SK-N-DZ (cell line): ENCODE measurements around the gene SKIC2.
"Not testable (repeated sequence)": the region's sequence is repeated elsewhere in the genome, so short reads cannot be mapped to it uniquely, and the experiment has no call there.

Experiments used
- DNase-seq: peaks from one replicate; pipeline ENCODE4 v3.0.0-alpha.2; 2015; ENCODE audit warnings: low spot score
- small RNA-seq, 2 experiments: library from RNA; depleted of rRNA; stranded (forward); fragments of <200 nt; gene quantifications; one replicate each; pipeline ENCODE3, GENCODE V24; 2014

Gene SKIC2

GRCh38 chr6:32003301-32003700 lies 44.3 kb downstream of the SKIC2 start:
- DNase-seq: not testable (repeated sequence)

GRCh38 chr6:32004393-32004792 lies 45.4 kb downstream of the SKIC2 start:
- DNase-seq: not testable (repeated sequence)

- not testable (repeated sequence) for DNase-seq
Measured at GRCh38 chr6:32004864-32005537, 46.0 kb downstream of the SKIC2 start.

- not testable (repeated sequence) for DNase-seq
Measured at GRCh38 chr6:32005538-32005880, 46.5 kb downstream of the SKIC2 start.

GRCh38 chr6:32005991-32006529 lies 47.1 kb downstream of the SKIC2 start:
- DNase-seq: not testable (repeated sequence)

- not testable (repeated sequence) for DNase-seq
Measured at GRCh38 chr6:32007086-32007485, 48.1 kb downstream of the SKIC2 start.

GRCh38 chr6:32008037-32008436 lies 49.1 kb downstream of the SKIC2 start:
- not testable (repeated sequence) for DNase-seq

GRCh38 chr6:32008616-32009015 lies 49.6 kb downstream of the SKIC2 start:
- not testable (repeated sequence) for DNase-seq

- DNase-seq: not testable (repeated sequence)
Measured at GRCh38 chr6:32009537-32009936, 50.6 kb downstream of the SKIC2 start.

GRCh38 chr6:32010856-32011530 lies 52.0 kb downstream of the SKIC2 start:
- not testable (repeated sequence) for DNase-seq

- DNase-seq: not testable (repeated sequence)
Measured at GRCh38 chr6:32012941-32013617, 54.1 kb downstream of the SKIC2 start.

GRCh38 chr6:32013738-32014137 lies 54.8 kb downstream of the SKIC2 start:
- DNase-seq: not testable (repeated sequence)

- DNase-seq: not testable (repeated sequence)
Measured at GRCh38 chr6:32014547-32014946, 55.6 kb downstream of the SKIC2 start, which contains the start of gene C4B. TSS of gene C4B (plus strand) at chr6:32014795. CDS start at chr6:32014846, 51 bp downstream.

Small RNAs within 50 kb of the gene (small RNA-seq; reads per million reads assigned to genes)
- gene AL645922.1: 0 reads per million in 2 experiments
